ENCODE data around the gene ELOVL1.

ELOVL1 gene

DNA sequence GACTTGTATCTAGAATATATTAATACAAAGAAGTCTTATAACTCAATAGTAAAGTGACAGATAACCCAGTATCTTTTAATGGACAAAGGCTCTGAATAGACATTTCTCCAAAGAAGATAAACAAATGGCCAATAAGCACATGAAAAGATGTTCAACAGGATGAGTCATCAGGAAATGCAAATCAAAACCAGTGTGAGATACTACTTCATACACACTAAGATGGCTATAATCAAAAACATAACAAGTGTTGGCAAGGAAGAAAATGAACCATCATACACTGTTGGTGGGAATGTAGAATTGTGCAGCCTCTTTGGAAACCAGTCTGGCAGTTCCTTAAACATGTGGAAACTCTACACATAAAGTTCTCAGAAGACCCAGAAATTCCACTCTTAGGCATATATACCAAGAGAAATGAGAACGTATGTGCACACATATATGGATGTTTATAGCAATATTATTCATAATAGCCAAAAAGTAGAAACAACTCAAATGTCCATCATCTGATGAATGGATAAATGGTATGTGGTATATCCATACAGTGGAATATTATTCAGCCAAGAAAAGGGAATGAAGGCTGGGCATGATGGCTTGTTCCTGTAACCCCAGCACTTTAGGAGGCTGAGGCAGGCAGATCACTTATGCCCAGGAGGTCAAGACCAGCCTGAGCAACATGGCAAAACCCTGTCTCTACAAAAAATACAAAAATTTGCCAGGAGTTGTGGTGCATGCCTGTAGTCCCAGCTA is 40.1 kb downstream of the ELOVL1 start:
- DNase-seq (ENCODE audit: low read depth) = no peak

DNA sequence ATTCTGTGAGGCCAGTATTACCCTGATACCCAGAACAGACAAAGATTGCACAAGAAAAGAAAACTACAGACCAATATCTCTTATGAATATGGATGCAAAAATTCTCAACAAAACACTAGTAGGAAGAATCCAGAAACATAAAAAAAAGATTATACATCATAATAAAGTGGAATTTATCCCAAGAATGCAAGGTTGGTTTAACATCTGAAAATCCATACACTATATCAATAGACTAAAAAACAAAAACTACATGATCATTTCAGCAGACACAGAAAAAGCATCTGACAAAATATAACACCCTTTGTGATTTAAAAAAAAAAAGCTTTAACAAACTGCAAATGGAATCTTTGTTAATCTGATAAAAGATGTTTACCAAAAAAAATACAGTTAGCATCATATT is 42.4 kb downstream of the ELOVL1 start:
- no peak for DNase-seq (ENCODE audit: low read depth)

DNA sequence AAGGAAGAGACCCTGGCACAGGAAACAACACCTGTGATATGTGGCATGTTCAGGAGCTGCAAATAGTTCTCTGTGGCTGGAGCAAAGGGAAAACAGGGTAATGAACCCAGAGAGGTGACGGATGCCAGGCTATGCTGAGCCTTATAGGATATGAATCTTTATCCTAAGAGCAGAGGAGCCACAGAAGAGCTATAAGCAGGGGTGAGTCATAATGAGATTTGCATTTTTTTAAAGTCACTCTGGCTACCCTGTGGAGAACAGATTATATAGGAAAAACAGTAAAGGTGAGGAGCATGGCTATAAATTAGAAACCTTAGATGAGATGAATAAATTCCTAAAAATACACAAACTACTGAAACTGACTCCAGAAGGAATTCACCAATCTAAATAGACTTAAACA is 43.0 kb downstream of the ELOVL1 start:
- no peak for DNase-seq (ENCODE audit: low read depth)

DNA sequence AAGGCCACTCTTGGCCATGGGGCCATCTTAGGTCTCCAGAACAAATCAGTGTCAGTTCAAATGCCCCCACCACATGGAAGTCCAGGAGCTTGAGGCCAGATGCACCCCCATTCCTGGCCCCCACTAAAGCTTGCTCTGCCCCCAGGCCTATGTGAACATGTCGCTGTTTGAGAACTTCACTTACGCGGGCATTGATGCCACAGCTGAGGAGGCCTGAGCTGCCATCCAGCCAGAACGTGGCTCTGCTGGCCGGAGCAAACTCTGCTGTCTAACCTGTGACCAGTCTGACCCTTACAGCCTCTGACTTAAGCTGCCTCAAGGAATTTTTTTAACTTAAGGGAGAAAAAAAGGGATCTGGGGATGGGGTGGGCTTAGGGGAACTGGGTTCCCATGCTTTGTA is 45.3 kb downstream of the ELOVL1 start:
- DNase-seq (ENCODE audit: low read depth) = no peak

DNA sequence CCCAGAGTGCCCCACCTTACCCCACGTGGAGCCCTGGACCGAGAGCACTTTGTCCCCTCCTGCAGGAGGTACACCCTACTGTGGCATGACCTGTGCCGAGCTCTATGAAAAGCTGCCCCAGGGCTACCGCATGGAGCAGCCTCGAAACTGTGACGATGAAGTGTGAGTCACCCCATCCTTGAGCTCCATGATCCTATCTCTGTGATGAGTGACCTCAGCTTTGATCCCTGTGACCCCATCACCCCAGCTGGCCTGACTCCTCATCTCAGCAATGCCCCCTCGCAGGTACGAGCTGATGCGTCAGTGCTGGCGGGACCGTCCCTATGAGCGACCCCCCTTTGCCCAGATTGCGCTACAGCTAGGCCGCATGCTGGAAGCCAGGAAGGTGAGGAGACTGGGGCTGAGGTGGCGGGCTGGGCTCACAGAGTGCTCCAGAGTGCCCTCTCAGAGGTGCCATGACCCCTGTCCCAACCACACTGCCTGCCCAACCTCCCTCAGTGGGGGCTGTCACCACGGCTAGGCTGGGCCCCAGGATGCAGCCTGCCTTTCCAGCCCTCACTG is 46.4 kb downstream of the ELOVL1 start:
- DNase-seq (ENCODE audit: low read depth) = no peak

DNA sequence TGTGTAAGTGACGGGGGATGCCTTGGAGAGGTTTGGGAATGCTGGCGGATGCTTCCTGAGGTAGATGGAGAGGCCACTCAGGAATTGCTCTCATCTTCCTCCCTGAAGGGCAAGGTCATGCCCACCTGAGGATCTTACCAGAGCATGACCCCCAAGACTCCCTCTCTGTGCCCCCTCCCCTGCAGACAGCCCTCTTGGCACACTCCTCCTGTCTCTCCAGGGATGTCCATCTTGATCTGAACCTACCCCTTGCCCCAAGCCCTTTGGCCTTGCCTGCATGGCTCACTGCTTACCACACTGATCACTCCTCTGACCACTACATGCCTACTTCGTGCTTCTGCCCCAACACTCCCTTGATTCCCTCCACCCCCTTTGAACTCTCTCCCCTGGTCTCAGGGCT is 48.0 kb downstream of the ELOVL1 start:
- no peak for DNase-seq (ENCODE audit: low read depth)

DNA sequence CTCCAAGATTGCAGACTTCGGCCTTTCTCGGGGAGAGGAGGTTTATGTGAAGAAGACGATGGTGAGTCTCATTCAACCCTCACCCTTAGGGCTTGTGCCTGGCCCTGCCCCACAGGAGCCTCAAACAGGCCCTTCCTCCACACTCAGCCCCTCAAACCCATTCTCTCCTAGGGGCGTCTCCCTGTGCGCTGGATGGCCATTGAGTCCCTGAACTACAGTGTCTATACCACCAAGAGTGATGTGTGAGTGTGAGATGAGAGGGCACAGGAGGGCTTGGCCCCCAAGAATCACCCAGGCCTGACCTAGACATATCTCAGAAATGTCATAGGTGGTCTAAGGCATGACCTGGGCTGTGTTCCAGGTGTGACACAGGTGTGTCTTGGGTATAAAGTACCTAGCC is 48.5 kb downstream of the ELOVL1 start:
- no peak for DNase-seq (ENCODE audit: low read depth)

DNA sequence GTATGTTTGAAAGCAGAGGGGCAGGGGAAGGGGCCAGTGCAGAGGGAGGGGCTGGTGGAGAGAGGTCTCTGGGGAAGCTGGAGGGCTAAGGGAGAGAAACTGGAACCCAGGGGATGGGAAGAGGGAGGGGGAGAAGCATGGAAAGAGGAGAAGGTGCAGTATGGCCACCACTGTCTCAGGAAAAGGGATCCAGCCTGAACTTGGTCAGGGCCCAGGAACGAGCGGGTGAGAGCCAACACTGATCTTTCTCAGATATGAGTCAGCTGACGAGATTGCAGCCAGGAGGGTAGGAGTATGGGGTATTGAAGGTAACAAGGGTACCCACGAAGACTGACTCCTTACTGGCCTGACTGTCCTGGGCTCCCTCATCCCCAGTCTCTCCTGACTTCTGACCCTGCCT is 49.0 kb downstream of the ELOVL1 start:
- no peak for DNase-seq (ENCODE audit: low read depth)

DNA sequence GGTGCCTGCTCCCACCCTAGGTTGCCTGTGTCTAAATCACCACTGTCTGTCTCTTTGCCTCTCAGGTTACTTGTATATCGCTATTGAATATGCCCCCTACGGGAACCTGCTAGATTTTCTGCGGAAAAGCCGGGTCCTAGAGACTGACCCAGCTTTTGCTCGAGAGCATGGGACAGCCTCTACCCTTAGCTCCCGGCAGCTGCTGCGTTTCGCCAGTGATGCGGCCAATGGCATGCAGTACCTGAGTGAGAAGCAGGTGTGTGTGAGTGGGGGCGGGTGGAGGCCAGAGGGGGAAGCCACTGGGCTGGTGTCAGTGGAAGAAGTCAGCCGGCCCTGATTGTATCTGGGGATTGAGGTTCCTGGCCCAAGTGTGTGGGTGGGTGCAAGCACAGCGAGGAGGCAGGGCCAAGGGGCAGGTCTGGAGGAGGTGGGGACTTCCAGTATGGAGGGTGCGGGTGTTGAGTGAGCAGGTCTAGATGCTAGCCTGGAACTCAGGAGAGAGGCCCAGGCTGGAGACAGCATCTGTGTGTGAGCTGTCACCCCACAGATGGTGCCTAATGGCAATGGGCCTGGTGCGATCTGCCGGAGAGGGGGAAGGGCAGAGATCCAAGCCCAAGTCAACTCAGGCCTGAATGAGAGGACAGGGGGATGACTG is 49.9 kb downstream of the ELOVL1 start:
- DNase-seq (ENCODE audit: low read depth) = no peak

DNA sequence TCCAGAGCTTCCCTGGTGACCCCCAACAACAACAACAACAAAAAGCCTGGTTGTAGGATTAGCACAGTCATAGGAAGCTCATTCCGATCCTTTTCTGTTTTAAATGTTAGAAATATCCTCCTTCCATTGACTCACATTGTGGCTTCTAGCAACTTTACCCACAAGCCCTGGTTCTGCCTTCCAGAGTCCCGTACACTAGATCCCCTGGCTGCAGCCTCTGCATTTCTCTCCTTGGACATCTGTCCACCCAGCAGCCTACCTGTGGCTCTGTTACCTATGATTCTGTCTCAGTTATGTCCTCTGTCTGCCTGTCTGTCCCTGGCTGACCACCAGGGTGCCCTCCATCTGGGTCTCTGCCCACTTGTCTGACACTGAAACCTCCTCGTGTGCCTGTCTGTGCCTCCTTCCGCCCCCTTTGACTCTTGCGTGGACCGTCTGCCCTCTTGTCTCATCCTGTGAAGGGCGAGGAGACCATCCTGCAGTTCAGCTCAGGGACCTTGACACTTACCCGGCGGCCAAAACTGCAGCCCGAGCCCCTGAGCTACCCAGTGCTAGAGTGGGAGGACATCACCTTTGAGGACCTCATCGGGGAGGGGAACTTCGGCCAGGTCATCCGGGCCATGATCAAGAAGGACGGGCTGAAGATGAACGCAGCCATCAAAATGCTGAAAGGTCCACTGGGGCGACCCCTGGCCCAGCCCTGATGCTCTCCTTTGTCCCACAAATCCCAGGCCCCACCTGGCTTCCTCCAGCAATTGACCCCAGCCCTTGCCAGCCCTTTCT is 50.9 kb downstream of the ELOVL1 start:
- no peak for DNase-seq (ENCODE audit: low read depth)

DNA sequence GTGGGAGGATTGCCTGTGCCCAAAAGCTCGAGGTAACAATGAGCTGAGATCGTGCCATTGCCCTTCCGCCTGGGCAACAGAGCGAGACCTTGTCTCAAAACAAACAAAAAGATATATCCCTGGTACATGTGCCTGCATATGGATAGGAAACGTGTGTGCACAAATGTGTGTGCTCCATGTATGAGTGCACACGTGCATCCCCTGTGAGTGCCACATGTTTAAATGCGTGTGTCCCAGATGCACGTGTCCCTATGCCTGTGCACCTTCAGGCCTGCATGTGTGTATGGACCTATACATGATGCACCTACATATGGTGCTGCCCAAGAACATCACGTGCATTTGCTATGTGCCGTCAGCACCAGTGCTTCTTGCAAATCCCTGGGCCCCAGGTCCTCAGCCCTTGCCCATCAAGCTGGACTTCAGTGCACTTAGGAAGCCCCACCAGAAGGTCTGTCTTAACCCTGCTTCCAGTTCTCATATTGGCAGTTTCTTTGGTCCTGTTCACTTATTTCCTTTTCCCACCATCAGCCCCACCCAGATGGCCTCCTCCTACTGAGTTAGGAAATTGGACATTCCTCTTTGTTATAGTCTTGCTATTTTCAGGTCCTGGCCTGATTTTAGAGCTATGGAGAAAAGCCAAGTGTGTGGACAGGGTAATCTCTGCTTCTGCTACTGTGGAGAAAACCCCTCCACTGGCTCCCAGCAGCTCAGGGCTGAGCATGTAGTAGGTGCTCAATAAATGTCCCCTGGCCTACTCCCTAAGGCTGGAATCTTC is 51.7 kb downstream of the ELOVL1 start:
- no peak for DNase-seq (ENCODE audit: low read depth)

DNA sequence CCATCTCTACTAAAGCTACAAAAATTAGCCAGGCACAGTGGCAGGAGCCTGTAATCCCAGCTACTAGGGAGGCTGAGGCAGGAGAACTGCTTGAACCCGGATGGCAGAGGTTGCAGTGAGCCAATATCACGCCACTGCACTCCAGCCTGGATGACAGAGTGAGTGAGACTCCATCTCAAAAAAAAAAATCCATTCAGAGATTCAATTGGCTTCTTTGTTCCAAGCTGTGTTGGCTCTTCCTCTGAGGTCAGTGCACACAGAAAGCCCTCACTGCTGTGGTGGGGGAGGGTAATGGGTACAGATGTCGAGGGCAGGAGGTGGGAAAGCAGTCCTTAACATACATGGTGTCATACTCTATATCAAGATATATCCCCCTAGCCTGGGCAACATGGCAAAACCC is 52.3 kb downstream of the ELOVL1 start:
- no peak for DNase-seq (ENCODE audit: low read depth)

DNA sequence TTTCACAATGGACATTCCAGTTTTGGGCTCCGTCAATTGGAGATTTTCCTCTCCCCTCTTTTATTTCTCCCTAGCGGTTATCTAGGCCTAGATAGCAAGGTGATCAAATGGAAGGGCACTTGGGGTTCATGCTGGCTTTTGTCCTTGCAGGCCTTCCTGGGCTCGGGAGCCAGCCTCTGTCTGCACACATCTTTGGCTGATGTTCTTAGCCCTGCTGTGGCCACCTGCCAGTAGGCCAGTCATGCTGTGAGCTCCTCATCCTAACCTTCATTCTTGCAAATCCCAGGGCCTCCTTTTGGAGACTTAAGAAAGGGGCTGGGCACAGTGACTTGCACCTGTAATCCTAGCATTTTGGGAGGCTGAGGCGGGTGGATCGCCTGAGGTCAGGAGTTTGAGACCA is 53.6 kb downstream of the ELOVL1 start:
- no peak for DNase-seq (ENCODE audit: low read depth)

DNA sequence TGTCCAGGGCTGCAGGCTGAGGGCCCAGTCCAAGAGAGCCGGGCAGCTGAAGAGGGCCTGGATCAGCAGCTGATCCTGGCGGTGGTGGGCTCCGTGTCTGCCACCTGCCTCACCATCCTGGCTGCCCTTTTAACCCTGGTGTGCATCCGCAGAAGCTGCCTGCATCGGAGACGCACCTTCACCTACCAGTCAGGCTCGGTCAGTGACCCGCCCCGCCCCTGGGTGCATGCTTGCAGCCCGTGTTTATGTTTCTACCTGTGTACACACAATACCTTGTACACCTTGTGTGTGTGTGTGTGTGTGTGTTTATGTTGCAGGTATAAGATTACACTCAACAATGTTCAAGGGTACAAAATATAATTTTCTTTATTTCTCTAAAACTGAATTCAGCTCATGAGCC is 54.0 kb downstream of the ELOVL1 start:
- no peak for DNase-seq (ENCODE audit: low read depth)
